Left renal cortex interstitium (tissue), 4 donors: ENCODE measurements around the gene TSNAXIP1. TPM values are rescaled to one million over a fixed set of nuclear protein-coding genes. Genes with fewer than 3 reads are reported as not detected.
"Not testable (repeated sequence)": the region's sequence is repeated elsewhere in the genome, so short reads cannot be mapped to it uniquely, and the experiment has no call there.

Experiments used
- DNase-seq, 4 donors: peaks; one replicate each; pipeline ENCODE4 v3.0.0-alpha.2; 2013; ENCODE audit warnings: low read depth in 4 of 4, low spot score in 2 of 4, missing footprints in 1 of 4
- polyA plus RNA-seq, 4 donors: library from polyadenylated mRNA; unstranded; fragments of 120-200 nt; gene quantifications; one replicate each; pipeline ENCODE4 v1.2.1, GENCODE V29; 2013; ENCODE audit not compliant: insufficient read length in 4 of 4

The TSNAXIP1 gene
- polyA plus RNA-seq, 4 donors = 6.3 to 10.7 (median 7.7) TPM

GRCh38 chr16:67855789-67856188 lies 49.1 kb downstream of the TSNAXIP1 start:
- no peak for DNase-seq

GRCh38 chr16:67856927-67857546 lies 50.3 kb downstream of the TSNAXIP1 start:
- DNase-seq = no peak

- no peak for DNase-seq
These were observed 51.0 kb downstream of the TSNAXIP1 start for GRCh38 chr16:67857547-67858233.

- DNase-seq = no peak
These were observed 51.8 kb downstream of the TSNAXIP1 start for GRCh38 chr16:67858500-67858899.

GRCh38 chr16:67860589-67861398 lies 54.1 kb downstream of the TSNAXIP1 start:
- DNase-seq = no peak

GRCh38 chr16:67861877-67862276 lies 55.2 kb downstream of the TSNAXIP1 start:
- DNase-seq = no peak

- no peak for DNase-seq
These were observed 56.2 kb downstream of the TSNAXIP1 start for GRCh38 chr16:67862623-67863583.

GRCh38 chr16:67864044-67864443 lies 57.4 kb downstream of the TSNAXIP1 start:
- DNase-seq = not testable (repeated sequence)

- DNase-seq = no peak
These were observed 57.9 kb downstream of the TSNAXIP1 start for GRCh38 chr16:67864594-67864993.

- DNase-seq = no peak
These were observed 58.6 kb downstream of the TSNAXIP1 start for GRCh38 chr16:67865318-67865717.

- no peak for DNase-seq
These were observed 61.6 kb downstream of the TSNAXIP1 start for GRCh38 chr16:67868290-67868689.

- no peak for DNase-seq
These were observed 63.0 kb downstream of the TSNAXIP1 start for GRCh38 chr16:67869653-67870052.

- DNase-seq = no peak
These were observed 64.6 kb downstream of the TSNAXIP1 start for GRCh38 chr16:67871256-67871655.

GRCh38 chr16:67872131-67872630 lies 65.5 kb downstream of the TSNAXIP1 start:
- DNase-seq = no peak

- DNase-seq = peak in 1 of 4 donors; percentile 48
These were observed 66.1 kb downstream of the TSNAXIP1 start, which contains the start of gene EDC4 for GRCh38 chr16:67872631-67873434. Gene EDC4 (plus strand): TSS chr16:67873052. CDS start chr16:67873262, 210 bp downstream.

GRCh38 chr16:67873435-67874370 lies 67.0 kb downstream of the TSNAXIP1 start:
- no peak for DNase-seq

GRCh38 chr16:67874372-67874771 lies 67.7 kb downstream of the TSNAXIP1 start:
- no peak for DNase-seq

- no peak for DNase-seq
These were observed 70.4 kb downstream of the TSNAXIP1 start for GRCh38 chr16:67877064-67877463.
